ENCODE measurements around the gene LRRC74A.
A peak's percentile ranks its signal among the peaks of the same experiment; 100 is the strongest.

Gene LRRC74A

DNA sequence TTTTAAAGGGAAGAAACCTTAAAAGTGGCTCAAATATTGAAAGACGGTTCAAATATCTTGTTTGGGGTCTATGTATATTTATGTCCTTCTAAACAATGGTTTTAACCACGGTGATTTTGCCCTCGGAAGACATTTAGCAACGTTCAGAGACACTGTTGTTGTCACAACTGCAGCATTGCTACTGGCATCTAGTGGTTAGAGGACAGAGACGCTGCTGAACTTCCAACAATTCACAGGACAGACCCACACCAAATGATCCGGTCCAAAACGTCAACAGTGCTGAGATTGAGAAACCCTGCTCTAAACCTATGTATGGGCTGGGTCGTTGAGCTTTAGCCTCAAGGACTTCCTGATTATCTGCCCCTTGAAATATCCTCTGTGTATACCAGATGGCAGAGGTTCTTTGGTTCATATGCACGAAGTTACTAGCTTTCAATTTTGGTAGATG, 15.2 kb upstream of the LRRC74A start:
- DNase-seq, result no peak

DNA sequence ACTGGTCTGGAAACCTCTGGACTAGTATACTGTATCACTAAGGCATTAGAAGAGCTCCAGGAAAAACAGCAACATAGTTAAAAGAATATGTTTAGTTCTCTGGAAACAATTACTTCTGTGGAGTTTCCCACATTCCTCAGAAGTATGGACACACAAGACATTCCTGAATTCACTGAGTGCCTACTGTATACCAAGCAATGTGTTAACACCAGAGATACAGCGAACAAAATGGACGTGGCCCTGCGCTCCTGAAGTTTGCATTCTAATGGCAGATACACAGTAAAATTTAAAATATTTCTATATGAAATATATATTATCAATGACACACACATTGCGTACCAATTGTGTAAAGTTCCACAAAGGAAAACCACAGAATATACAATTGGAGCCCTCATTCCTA, 14.6 kb upstream of the LRRC74A start:
- DNase-seq, result no peak

DNA sequence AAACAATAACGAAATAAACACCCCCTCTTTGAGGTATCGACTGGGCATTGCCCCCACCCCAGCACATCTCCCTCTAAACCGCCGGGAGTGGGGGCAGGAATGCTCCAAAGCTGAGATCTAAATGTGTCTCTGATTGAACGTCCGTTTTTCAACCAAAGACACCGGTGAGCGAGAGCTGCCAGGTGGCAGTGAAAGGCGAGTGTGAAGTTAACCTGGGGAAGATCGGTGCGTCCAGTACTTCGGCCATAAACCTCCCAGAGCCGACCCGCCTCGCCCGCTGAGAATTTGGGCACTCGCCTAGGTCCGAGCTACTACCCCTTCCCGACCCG, 14.2 kb upstream of the LRRC74A start:
- no peak for DNase-seq

DNA sequence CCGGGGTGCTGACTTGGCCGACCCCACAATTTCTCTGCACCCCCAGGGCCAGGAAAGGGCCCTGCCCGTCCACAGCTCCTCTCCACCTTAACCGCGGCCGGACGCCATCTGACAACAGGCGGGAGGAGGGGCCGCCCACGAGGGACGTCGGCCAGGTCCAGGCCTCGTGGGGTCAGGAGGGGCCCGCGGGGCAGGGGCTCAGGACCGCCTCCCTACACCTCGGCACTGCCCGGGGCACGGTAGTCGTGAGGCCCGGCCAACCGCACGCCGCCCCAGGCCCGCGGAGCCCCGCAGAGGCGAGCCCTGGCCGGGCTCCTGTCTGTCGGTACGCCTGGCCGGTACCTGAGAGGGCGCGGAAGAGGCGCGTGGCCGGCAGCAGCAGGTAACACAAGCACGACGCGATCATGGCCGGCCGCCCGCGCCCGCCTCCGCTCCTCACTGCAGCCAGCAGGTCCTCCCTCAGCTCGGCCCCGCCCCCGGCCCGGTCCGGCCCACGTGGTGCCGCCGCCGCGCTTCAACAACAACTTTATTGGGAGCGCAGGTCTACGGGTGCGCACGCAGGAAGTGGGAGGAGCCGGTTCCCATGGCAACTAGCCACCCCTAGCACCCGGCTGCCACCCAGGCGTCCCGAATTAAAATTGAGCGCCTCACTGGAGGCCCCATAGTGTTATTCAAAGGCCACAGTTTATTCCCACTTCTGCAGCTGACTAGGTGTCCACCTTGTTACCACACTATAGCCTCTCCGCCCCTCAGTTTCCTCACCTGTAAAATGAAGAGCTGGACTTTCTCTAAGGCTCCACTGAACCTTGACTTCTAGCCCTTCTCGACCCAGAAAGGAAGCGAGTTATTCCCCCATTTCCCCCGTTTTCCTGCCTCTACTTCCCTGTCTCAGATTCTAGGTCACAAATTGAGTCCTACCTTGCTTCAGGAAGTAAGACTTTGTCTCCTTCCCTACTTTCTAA, 13.5 kb upstream of the LRRC74A start, which contains the start of gene ANGEL1:
Gene ANGEL1, minus strand, starts transcription at position 461 of the 962 bp plus-strand sequence. Its CDS starts 55 bp downstream, at position 406.
- DNase-seq, result peak; percentile 98

DNA sequence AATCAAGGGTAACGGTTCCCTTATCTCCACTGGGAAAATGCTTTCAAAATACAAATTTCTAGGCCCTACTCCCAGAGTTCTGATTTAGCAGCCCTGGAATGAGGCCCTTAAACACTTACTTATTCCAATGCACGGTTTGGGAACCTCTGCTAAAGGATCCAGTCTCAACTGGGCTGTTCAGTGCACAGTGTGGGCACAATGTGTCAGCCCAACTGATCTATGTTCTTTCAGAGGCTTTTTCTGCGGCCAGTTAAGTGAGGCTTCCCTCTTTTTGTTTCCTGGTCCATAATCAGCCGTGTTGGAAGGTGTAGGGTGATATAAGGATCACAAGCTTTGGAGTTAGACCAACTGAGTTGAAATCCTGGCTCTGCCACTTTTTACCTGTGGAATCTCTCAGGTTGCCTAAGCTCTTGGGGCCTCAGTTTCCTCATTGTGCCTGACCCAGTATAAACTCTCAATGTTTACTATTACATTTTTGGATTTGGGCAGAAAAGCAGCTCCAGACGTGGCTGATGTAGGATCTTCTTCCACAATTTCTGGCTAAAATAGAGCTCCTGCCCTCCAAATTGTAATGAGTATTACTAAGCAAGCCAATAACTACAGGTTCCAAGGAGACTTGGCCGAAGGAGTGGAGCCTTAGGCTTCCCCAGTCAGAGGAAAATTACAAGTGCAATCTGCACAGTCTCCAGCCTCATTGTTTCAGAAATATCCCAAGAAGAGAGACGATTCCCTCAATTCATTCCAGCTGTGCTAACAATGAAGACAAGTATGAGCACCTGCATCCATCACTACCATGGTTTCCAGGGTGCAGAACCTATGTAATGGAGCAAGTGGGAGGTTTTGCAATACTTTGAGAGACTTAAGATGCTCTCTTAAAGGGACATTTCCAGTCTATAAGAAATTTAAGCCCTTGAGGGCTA, 11.2 kb upstream of the LRRC74A start:
- DNase-seq, result no peak

DNA sequence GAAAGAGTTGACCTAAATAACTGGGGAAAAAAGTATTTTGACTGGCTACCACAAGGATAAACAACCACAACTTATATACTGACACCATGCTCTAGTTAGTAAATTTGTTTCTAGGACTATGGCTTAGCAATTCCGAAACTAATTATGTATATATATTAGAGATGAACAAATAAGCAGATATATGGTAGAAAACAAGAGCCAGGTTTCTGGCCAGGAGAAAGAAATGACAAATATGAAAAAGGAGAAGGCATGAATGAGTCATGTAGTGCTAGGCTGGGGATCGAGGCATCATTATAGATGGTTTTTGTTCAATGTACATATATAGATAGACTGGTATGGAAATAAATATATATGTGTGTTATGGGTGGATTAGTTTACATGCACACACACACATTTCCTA, 5.5 kb upstream of the LRRC74A start:
- DNase-seq, result no peak

DNA sequence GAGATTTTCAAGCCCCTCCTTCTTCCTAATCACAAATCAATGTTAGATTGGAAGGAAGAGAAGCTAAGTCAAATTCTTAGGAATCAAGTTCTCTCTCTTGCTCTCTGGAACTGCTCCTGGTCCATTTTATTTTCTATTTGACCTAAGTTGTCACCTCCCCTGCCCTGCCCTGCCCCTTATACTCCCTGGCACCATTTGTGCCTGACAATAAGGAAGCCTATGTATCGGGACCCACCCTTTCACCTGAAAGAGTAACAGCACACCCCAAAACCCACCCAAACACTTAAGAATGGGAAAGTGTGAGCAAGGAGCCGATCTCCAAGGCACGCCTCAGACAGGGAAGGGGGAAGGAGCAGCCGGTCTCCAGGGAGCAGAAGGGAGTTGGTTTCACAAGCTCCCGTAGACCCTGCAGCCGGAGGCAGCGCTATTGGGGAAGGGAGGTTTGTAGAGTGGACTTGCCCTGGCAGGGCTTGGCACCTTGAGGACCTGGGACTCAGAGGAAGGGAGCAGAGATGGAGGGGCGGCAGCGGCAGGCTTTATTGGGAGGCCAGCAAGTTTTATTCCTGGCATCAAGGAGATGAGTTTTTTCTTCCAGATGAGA, 1.6 kb downstream of the LRRC74A start:
- DNase-seq, result no peak

DNA sequence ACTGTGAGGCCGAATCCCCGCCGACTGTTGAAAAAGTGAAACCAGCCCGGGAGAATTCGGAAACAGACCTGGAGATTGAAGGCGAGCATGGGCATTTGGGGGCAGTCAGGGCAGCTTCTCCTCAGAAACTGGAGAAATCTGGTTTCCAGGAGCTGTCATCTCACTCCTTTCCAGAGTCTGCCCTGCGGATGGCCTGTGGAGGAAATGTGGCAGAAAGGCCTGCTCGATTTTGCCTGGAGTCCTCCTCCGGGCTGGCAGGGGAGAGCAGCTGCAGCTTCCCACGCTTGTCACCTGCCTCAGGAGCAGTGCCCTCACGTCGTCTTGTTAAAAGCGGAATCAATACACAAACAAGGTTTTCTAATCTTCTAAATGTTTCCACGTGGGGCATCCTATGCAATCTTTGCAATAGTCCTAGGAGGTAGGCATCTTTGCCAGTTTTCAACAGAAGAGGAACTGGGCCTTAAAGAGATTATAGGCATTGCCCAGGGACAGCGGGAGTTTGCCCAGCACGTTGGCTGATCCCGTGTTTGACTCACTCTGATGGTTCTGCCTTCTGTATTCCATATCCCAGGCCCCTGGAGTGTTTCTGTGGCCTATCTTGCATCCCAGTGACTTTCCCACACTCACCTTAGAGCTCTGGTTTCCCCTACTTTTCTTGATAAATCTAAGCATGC, 2.3 kb downstream of the LRRC74A start:
- DNase-seq, result no peak

DNA sequence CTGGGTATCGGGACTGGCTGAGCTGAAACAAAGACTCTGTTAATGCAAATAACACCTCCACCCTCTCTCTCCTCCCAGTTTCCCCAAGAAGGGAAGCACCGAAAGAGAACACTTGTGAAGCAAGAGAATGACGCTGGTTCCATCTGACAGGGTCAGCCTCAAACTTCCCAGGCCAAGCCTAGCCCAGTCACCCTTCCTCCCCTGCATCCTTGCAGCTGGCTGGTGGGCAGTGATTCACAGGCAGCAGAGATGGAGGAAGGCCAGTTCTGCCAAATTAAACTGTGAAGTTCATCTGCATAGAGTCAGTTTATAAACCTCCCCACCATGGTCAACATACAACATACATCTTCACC, 2.8 kb downstream of the LRRC74A start:
- DNase-seq, result no peak

DNA sequence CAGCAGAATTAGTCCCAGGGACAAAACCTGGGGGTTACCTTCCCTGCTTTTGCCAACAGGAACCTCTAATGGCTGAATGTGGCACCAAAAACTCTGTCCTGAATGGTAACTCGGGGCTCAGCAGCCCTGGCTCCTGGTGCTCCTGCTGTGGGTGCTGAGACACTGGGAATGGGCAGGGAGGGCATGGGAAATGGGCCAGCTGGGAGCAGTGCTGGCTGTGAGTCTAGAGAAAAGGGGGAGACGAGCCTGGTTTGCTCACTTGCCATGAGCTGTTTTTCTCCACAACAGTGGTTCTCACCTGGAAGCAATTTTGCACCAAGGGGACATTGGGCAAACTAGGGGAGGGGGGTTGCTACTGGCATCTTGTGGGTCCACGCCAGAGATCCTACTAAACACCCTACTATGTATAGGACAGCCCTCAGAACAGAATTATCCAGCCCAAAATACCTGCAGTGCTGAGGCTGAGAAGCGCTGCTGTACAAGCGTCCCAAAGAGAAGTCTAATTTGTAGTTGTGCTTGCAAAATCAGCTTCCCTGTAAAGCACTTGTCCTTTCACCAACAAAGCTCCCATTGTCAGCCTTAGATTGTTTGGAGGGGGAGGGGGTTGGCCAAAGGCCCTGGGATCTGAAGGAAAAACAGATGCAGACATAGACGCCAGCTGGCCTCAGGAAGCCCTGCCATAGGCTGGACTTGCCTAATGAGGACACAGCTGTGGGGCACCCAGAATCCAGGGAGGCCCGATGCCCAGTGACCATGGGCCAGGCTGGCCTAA, 3.6 kb downstream of the LRRC74A start:
- DNase-seq, result no peak

DNA sequence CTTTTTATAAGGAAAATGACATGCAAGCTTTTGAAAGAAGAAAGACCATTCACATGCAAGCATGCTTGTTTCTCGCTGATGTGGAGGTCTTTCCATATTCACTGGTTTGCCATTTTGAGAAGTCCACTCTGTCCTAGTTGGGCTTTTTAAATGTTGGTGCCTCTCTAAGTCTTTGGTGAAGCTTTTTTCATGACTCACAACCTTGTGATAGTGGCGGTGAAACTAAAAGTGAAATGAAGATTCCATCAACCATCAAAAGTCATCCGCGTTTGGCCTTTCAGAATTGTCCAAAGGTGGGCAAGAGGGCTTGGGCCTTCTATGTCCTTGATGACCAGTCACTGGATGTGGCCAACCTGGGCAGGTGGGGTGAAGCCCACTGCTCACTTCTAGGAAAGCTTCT, 4.3 kb downstream of the LRRC74A start:
- no peak for DNase-seq

DNA sequence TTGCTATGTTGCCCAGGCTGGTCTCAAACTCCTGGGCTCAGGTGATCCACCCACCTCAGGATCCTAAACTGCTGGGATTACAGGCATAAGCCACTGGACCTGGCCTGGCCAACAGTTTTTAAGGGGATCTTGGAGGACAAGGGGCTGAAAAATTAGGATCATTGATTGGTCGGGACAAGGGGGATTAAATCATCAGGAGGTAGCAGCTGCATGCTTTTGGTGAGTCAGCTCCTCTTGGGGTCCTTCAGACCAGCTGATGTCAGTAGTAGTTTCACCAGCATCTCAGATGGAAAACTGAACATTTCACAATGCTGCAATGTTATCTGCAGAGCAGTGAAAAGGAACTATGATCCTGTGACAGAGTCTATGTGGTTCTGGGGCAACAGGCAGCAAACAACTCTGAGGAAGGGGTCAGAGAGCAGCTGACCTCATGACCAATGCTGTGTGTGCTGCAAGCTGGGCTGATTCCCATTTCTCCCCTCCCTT, 6.3 kb downstream of the LRRC74A start:
- no peak for DNase-seq

DNA sequence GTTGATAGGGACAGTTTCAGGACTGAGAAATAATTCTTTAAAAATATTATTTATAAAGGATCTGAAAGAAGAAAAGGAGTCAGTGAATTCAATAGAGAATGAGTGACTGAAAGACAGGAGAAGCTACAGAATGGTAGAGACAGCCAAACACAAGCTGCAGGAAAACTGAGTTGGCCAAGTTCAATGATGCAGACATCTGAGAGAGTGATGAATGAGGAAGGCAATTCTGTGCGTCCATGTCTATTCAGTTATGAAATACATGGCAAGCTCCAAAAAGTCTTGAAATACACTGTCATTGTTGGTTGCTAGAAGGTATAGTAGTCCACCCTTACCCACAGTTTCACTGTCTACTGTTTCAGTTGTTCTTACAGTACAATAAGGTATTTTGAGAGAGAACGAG, 6.8 kb downstream of the LRRC74A start:
- DNase-seq, result no peak

DNA sequence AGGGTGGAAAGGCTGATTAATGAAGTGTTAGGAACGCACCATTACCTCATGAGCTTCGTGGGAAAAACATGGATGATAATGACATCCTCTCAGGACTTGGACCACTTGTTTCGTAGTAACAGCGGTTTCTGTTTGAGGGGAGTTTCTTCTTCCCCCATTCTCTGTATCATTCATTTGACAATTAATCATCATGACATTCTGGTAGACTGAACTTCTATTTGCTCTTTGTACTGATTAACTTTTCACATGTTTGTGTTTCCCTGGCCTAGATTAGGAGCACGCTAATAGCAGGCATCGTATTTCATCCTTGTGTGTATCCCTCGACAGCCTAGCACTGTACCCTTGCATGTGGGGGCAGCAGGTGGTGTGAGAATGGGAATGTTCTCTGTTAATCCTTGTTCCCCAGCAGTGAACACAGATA, 8.0 kb downstream of the LRRC74A start:
- no peak for DNase-seq

DNA sequence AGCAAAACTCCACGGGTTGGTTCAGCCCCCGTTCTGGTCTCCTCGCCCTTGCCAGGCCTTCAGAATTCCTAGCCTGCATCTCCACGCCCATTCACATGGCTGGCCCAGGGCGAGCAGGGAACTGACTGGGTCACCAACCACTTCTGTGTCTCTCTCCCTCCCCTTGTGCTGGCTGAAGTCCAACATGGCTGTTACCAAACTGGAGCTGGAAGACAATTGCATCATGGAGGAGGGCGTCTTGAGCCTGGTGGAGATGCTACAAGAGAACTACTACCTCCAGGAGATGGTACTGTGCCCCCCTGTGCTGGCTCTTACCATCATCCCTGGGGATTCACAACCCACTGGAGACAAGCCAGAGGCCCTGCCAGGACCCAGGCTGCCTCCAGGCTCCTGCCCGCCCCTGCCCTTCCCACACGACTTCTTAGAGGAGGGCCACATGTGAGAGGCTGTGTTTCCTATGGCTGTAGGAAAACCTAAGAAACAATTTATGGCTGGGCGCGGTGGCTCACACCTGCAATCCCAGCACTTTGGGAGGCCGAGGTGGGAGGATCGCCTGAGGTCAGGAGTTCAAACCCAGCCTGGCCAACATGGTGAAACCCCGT, 9.9 kb downstream of the LRRC74A start:
- DNase-seq, result no peak

DNA sequence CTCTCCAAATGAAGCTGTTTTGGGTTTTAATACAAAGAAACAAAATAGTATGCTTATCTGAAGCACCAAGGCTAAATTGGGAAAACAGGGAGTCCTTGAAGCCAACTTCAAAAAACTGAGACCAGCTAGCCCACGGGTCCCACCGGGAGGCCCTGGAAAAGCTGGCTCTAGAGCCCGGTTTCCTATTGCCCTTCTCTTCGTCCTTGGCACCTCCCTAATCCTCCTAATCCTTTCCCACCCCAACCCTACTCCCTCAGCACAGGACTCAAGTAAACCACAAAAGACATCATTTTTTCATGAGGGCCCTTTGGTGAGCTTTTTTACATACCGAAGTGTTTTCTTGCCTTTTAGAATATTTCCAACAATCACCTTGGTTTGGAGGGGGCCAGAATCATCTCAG, 11.3 kb downstream of the LRRC74A start:
- no peak for DNase-seq

DNA sequence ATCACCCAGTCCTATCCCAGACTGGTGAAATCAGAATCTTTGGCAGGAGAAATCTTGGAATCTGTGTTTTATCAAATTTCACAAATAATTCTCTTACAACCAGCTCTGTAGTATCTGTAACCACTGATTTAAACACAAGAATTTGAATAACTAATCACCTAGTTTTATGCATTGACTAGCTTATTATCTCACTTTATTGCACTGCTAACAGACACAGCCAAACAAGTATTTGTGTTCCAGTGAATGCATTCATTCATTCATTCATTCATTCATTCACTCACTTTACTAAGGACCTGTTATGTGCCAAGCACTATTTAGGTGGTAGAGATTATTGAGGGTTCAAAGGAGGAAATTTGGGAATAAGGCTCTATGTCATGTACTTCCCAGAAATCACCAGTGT, 16.2 kb downstream of the LRRC74A start:
- no peak for DNase-seq

DNA sequence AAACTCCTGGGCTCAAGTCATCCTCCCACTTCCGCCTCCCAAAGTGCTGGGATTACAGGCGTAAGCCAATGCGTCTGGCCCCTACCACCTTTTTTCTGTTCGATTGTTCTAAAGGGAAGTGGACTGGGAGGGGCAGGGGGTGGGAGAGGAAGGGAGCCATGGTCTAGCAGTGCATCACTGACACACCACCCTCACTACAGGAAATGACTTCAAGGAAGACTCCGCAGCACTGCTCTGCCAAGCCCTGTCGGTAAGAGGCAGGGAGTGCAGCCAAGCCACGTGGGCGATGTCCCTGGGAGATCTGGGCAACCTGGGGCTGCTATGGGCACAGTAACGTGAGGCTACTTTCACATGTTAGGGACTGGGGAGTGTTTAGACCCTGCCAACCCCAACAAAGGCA, 18.0 kb downstream of the LRRC74A start:
- peak; percentile 70 for DNase-seq

DNA sequence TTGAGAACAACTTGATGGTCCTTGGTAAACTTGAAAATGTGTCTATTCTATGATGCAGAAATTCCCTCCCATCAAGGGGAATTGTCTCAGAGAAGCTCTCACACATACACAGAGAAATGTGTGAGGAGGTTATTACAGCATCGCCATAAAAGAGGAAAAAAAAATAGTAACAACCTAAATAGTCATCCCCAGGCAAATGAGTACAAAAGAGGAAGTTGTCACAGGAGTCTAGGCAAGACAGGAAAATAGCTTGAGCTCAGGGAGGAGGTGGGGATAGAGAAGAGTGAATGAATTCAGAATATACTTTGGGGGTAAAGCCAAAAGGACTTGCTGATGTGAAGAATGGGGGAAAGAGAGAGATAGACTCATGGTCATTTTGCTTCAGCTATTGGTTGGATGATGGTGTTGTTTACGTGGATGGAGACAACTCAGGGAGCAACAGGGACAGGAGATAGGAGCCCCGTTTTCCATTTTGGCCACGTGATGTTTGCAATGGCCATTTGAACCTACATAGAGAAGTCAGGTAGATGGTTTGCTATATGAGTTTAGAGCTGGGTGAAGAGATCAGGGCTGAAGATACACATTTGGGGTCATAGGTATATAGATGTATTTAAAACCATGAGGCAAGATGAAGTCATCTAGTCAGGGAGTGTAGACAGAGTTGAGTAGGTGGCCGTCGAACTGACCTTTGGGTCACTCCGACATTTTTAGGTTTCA, 20.3 kb downstream of the LRRC74A start:
- DNase-seq, result no peak

DNA sequence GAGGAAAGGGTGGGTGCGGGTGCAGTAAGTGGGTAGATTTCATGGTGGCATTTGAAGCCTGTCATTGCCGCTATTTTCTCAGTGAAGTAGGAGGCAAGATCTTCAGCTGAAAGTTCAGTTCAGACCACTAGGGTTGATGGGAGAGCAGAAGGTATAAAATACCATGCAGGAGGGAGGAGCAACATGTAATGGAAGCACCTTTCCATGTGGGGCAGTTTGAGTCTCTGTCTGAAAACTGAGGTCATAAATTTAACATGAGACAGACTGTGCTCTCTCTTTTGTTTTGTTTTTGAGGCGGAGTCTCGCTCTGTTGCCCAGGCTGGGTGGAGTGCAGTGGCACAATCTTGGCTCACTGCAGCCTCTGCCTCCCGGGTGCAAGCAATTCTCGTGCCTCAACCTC, 22.7 kb downstream of the LRRC74A start:
- no peak for DNase-seq

DNA sequence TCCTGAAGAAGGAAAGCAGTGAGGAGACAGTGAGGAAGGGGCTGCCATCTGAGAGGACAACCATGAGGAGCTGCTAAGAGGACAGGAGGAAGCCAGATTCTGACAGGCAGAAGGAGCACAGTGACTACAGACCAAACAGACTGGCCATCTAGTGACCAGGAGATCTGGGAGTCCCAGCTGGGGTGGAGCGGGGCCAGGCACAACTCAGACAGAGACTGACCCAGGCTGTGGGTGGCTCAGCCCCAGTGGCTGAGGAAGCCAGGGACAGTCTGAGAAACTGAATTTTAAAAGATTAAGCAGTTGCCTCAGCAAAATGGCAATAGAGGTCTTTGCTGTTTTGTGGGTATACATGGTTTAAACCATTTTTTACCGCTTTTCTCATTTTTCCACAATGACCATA, 28.9 kb downstream of the LRRC74A start:
- DNase-seq, result no peak
